ENCODE data around the gene NFIC. TPM values are rescaled to one million over a fixed set of nuclear protein-coding genes. Genes with fewer than 3 reads are reported as not detected.

The NFIC gene
- total and polyA plus RNA-seq, 2 experiments from 2014 or later: 7.8 to 20.9 TPM

- Histone ChIP-seq H3K36me3 (replicated peaks; ENCODE audit: insufficient read depth, low read depth) (no peaks in the 10 kb centered on the region), H4K20me1 (ENCODE audit: insufficient read depth, poor library complexity, severe bottlenecking) (peaks cover 4% of the 10 kb centered on the region), H3K4me2 (peak overlapping the region; percentile 96), H3K4me3 (peak overlapping the region; percentile 65), H3K79me2 (peaks cover 30% of the 10 kb centered on the region), H3K27ac (peak overlapping the region; percentile 84), H3K9me3 (ENCODE audit: low read depth) (no peaks in the 10 kb centered on the region), H2AFZ (no peak overlapping the region), H3K4me1 (ENCODE audit: insufficient read depth) (peaks cover 47% of the 10 kb centered on the region), H3K9me2 (replicated peaks; ENCODE audit: insufficient read depth) (no peaks in the 10 kb centered on the region), H3K27me3 (peaks cover 90% of the 10 kb centered on the region)
- TF ChIP-seq, protein P1, sequence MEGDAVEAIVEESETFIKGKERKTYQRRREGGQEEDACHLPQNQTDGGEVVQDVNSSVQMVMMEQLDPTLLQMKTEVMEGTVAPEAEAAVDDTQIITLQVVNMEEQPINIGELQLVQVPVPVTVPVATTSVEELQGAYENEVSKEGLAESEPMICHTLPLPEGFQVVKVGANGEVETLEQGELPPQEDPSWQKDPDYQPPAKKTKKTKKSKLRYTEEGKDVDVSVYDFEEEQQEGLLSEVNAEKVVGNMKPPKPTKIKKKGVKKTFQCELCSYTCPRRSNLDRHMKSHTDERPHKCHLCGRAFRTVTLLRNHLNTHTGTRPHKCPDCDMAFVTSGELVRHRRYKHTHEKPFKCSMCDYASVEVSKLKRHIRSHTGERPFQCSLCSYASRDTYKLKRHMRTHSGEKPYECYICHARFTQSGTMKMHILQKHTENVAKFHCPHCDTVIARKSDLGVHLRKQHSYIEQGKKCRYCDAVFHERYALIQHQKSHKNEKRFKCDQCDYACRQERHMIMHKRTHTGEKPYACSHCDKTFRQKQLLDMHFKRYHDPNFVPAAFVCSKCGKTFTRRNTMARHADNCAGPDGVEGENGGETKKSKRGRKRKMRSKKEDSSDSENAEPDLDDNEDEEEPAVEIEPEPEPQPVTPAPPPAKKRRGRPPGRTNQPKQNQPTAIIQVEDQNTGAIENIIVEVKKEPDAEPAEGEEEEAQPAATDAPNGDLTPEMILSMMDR (IDR thresholded peaks at IDR 0.05; ENCODE audit: poor library complexity): no peak
- TF ChIP-seq EZH2 (IDR thresholded peaks at IDR 0.05; ENCODE audit: borderline replicate concordance) (no peak), EZH2phosphoT487 (IDR thresholded peaks at IDR 0.05; ENCODE audit: low read depth, severe bottlenecking, unreplicated experiment) (no peak)
- 34% methylated on average over 9 of the region's 9 CpGs for WGBS (ENCODE audit: low lambda C conversion rate, missing lambda C conversion rate)
- no peak for DNase-seq (ENCODE audit: low spot score)
Observed at GRCh38 chr19:3365093-3365835, 1.1 kb upstream of the NFIC start.

DNA sequence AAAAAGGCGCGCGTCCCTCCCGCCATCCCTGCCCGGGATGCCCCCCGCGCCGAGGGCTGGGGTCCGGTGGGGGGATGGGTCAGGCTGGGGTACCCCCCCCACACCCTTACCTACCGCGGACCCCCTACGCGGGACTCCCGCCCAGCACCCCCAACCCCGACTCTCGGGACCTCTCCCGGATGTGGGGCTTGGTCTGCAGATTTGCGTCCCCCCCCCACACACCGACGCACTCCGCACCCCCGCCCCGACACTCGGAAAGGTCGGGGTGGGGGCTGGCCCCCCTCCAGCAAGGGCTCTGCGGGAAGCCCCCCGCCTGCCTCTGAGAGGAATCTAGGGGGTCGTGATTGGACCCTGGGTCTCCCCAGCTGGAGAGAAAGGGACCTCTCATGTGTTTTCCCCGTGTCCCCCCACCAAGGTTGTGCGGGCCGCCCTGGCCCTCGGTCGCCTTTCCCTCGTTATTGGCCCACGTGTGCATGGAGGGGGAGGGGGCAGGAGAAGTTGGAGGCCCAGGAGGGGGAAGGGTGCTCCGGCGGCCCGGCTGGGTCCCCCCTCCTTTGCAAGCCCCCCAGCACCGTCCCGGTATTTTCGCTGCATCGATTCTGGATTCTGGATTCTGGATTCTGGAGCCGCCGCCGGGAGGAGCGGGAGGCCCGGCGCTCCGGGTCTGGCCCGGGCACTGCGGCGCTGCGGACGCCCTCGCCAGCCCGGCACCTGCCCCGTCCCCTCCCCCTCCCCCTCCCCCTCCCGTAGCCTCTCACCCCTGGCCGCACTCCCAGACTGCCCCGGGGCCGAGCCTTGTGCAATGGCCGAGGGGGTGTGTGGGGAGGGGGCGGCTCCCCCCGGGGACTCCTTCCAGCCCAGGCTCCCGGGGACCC lies 607 bp downstream of the NFIC start:
- peak overlapping the region; percentile 40 for H2AFZ ChIP-seq
- 4% methylated on average over 3 of the region's 65 CpGs for WGBS (ENCODE audit: low lambda C conversion rate, missing lambda C conversion rate)
- peaks cover 44% of the 10 kb centered on the region for H3K4me1 ChIP-seq (ENCODE audit: insufficient read depth)
- DNase-seq (ENCODE audit: low spot score): no peak
- peak overlapping the region; percentile 92 for H3K27ac ChIP-seq
- no peaks in the 10 kb centered on the region for H3K9me2 ChIP-seq (replicated peaks; ENCODE audit: insufficient read depth)
- TF ChIP-seq EZH2phosphoT487 (IDR thresholded peaks at IDR 0.05; ENCODE audit: low read depth, severe bottlenecking, unreplicated experiment) (peak; percentile 32), EZH2 (IDR thresholded peaks at IDR 0.05; ENCODE audit: borderline replicate concordance) (peak; percentile 67)
- TF ChIP-seq, protein P1 (IDR thresholded peaks at IDR 0.05; ENCODE audit: poor library complexity): no peak
- peaks cover 4% of the 10 kb centered on the region for H4K20me1 ChIP-seq (ENCODE audit: insufficient read depth, poor library complexity, severe bottlenecking)
- H3K27me3 ChIP-seq: peaks cover 86% of the 10 kb centered on the region
- H3K4me2 ChIP-seq: peak overlapping the region; percentile 96
- no peaks in the 10 kb centered on the region for H3K9me3 ChIP-seq (ENCODE audit: low read depth)
- peaks cover 33% of the 10 kb centered on the region for H3K79me2 ChIP-seq
- H3K36me3 ChIP-seq (replicated peaks; ENCODE audit: insufficient read depth, low read depth): no peaks in the 10 kb centered on the region
- peak overlapping the region; percentile 88 for H3K4me3 ChIP-seq

GRCh38 chr19:3367628-3368440 lies 1.5 kb downstream of the NFIC start:
- DNase-seq (ENCODE audit: low spot score): no peak
- no peaks in the 10 kb centered on the region for H3K9me2 ChIP-seq (replicated peaks; ENCODE audit: insufficient read depth)
- H3K79me2 ChIP-seq: peaks cover 34% of the 10 kb centered on the region
- peak overlapping the region; percentile 96 for H3K4me2 ChIP-seq
- H3K36me3 ChIP-seq (replicated peaks; ENCODE audit: insufficient read depth, low read depth): no peaks in the 10 kb centered on the region
- H3K27ac ChIP-seq: peak overlapping the region; percentile 92
- WGBS (ENCODE audit: low lambda C conversion rate, missing lambda C conversion rate): 37% methylated on average over 22 of the region's 24 CpGs
- H3K4me3 ChIP-seq: no peak overlapping the region
- TF ChIP-seq EZH2 (IDR thresholded peaks at IDR 0.05; ENCODE audit: borderline replicate concordance): peak; percentile 7
- TF ChIP-seq, protein P1 (IDR thresholded peaks at IDR 0.05; ENCODE audit: poor library complexity): no peak
- H4K20me1 ChIP-seq (ENCODE audit: insufficient read depth, poor library complexity, severe bottlenecking): peaks cover 4% of the 10 kb centered on the region
- peaks cover 78% of the 10 kb centered on the region for H3K27me3 ChIP-seq
- no peaks in the 10 kb centered on the region for H3K9me3 ChIP-seq (ENCODE audit: low read depth)
- peaks cover 44% of the 10 kb centered on the region for H3K4me1 ChIP-seq (ENCODE audit: insufficient read depth)
- no peak overlapping the region for H2AFZ ChIP-seq
